H9 (cell line): ENCODE results near the gene SLC27A1. TPM values are rescaled to one million over a fixed set of nuclear protein-coding genes. Genes with fewer than 3 reads are reported as not detected.

ENCODE experiments used
- DNase-seq: peaks from one replicate; pipeline ENCODE4 v3.0.0-alpha.2; 2017
- H2AFZ ChIP-seq: one replicate; pipeline ENCODE4 v1.6.1; 2013; ENCODE audit warnings: mild to moderate bottlenecking, low read length, control low read depth, moderate library complexity
- H2AK5ac ChIP-seq: 2 replicates; pipeline ENCODE4 v1.6.1; 2013; ENCODE audit warnings: low read length, control low read depth, mixed read lengths; ENCODE audit not compliant: insufficient read length
- H2BK120ac ChIP-seq: one replicate; pipeline ENCODE4 v1.6.1; 2013; ENCODE audit warnings: low read depth, mild to moderate bottlenecking, low read length, control low read depth, inconsistent platforms; ENCODE audit not compliant: poor library complexity, severe bottlenecking
- H2BK12ac ChIP-seq: 2 replicates; pipeline ENCODE4 v1.6.1; 2013; ENCODE audit warnings: low read length, control low read depth, mixed read lengths, low read depth; ENCODE audit not compliant: insufficient read length
- H2BK15ac ChIP-seq: 2 replicates; pipeline ENCODE4 v1.6.1; 2013; ENCODE audit warnings: low read depth, low read length, control low read depth
- H2BK20ac ChIP-seq: one replicate; pipeline ENCODE4 v1.6.1; 2013; ENCODE audit warnings: low read depth, mild to moderate bottlenecking, low read length, control low read depth, inconsistent platforms; ENCODE audit not compliant: poor library complexity, severe bottlenecking
- H2BK5ac ChIP-seq: 2 replicates; pipeline ENCODE4 v1.6.1; 2013; ENCODE audit warnings: low read length, control low read depth, mixed read lengths; ENCODE audit not compliant: insufficient read length
- H3K14ac ChIP-seq: 2 replicates; pipeline ENCODE4 v1.6.1; 2013; ENCODE audit warnings: low read length, control low read depth; ENCODE audit not compliant: insufficient read depth
- H3K18ac ChIP-seq: 2 replicates; pipeline ENCODE4 v1.6.1; 2013; ENCODE audit warnings: low read depth, mild to moderate bottlenecking, mixed read lengths, low read length, control low read depth; ENCODE audit not compliant: insufficient read length
- H3K23ac ChIP-seq: 2 replicates; pipeline ENCODE4 v1.6.1; 2013; ENCODE audit warnings: low read length, control low read depth, mixed read lengths, low read depth; ENCODE audit not compliant: insufficient read length
- H3K23me2 ChIP-seq: 2 replicates; pipeline ENCODE4 v1.6.1; 2013; ENCODE audit warnings: low read depth, mild to moderate bottlenecking, mixed read lengths, low read length, control low read depth; ENCODE audit not compliant: insufficient read length, poor library complexity, severe bottlenecking
- H3K27ac ChIP-seq: 2 replicates; pipeline ENCODE4 v1.5.1; 2013; ENCODE audit warnings: low read length, control low read depth, mixed read lengths, low read depth; ENCODE audit not compliant: insufficient read length
- H3K27me3 ChIP-seq: 2 replicates; pipeline ENCODE4 v1.6.1; 2013; ENCODE audit warnings: low read length, control low read depth, inconsistent platforms; ENCODE audit not compliant: insufficient read depth
- H3K4ac ChIP-seq: 2 replicates; pipeline ENCODE4 v1.6.1; 2013; ENCODE audit warnings: low read depth, mild to moderate bottlenecking, control low read depth, inconsistent platforms, low read length, moderate library complexity
- H3K4me1 ChIP-seq: 2 replicates; pipeline ENCODE4 v1.6.1; 2013; ENCODE audit warnings: low read length, control low read depth, inconsistent platforms; ENCODE audit not compliant: insufficient read depth
- H3K4me2 ChIP-seq: 2 replicates; pipeline ENCODE4 v1.6.1; 2013; ENCODE audit warnings: low read length, control low read depth, mixed read lengths; ENCODE audit not compliant: insufficient read length, insufficient read depth
- H3K56ac ChIP-seq: 2 replicates; pipeline ENCODE4 v1.6.1; 2013; ENCODE audit warnings: low read depth, mild to moderate bottlenecking, mixed read lengths, low read length, control low read depth; ENCODE audit not compliant: insufficient read length
- H3K79me1 ChIP-seq: 2 replicates; pipeline ENCODE4 v1.6.1; 2013; ENCODE audit warnings: low read depth, mild to moderate bottlenecking, moderate library complexity, low read length, control low read depth, inconsistent platforms; ENCODE audit not compliant: insufficient read depth, poor library complexity, severe bottlenecking
- H3K79me2 ChIP-seq: 2 replicates; pipeline ENCODE4 v1.6.1; 2013; ENCODE audit warnings: low read length, control low read depth, inconsistent platforms; ENCODE audit not compliant: insufficient read depth
- H3K9ac ChIP-seq: 2 replicates; pipeline ENCODE4 v1.6.1; 2013; ENCODE audit warnings: low read length, control low read depth, mixed read lengths; ENCODE audit not compliant: insufficient read length; ENCODE audit errors: extremely low read depth
- H3K9me3 ChIP-seq: one replicate; pipeline ENCODE4 v1.6.1; 2013; ENCODE audit warnings: low read depth, low read length, inconsistent platforms; ENCODE audit not compliant: control insufficient read depth
- H3T11ph ChIP-seq: one replicate; pipeline ENCODE4 v1.6.1; 2013; ENCODE audit warnings: mild to moderate bottlenecking, low read length, control low read depth, inconsistent platforms
- H4K20me1 ChIP-seq: one replicate; pipeline ENCODE4 v1.6.1; 2013; ENCODE audit not compliant: control insufficient read depth, insufficient read length, insufficient read depth
- H4K5ac ChIP-seq: 2 replicates; pipeline ENCODE4 v1.6.1; 2013; ENCODE audit warnings: low read depth, mild to moderate bottlenecking, mixed read lengths, low read length, control low read depth; ENCODE audit not compliant: insufficient read length
- H4K8ac ChIP-seq: replicated peaks from 2 replicates; pipeline ENCODE4 v1.6.1; 2013; ENCODE audit warnings: low read length, control low read depth, mixed read lengths, low read depth; ENCODE audit not compliant: insufficient read length
- H4K91ac ChIP-seq: 2 replicates; pipeline ENCODE4 v1.6.1; 2013; ENCODE audit warnings: low read depth, mild to moderate bottlenecking, moderate library complexity, mixed read lengths, low read length, control low read depth; ENCODE audit not compliant: insufficient read length
- H3K27ac Mint-ChIP-seq, 3 experiments: 2 replicates in 2 of 3; 3 replicates in 1 of 3; pipeline ENCODE4 v1.8.0; 2020 to 2021; ENCODE audit warnings: mixed read lengths in 3 of 3, mild to moderate bottlenecking in 1 of 3, moderate library complexity in 1 of 3
- H3K27me3 Mint-ChIP-seq: 2 replicates; pipeline ENCODE4 v1.8.0; 2021; ENCODE audit warnings: low read depth, mild to moderate bottlenecking, moderate library complexity, mixed read lengths
- H3K36me3 Mint-ChIP-seq, 3 experiments: 2 replicates in 2 of 3; 3 replicates in 1 of 3; pipeline ENCODE4 v1.8.0; 2020 to 2021; ENCODE audit warnings: low read depth in 3 of 3, mixed read lengths in 3 of 3; ENCODE audit not compliant: insufficient read depth in 1 of 3
- H3K4me1 Mint-ChIP-seq, 2 experiments: 2 replicates each; pipeline ENCODE4 v1.8.0; 2020; ENCODE audit warnings: mixed read lengths in 2 of 2
- H3K4me3 Mint-ChIP-seq, 2 experiments: 2 replicates in 1 of 2; 3 replicates in 1 of 2; pipeline ENCODE4 v1.8.0; 2020 to 2021; ENCODE audit warnings: mild to moderate bottlenecking in 2 of 2, mixed read lengths in 2 of 2, moderate library complexity in 1 of 2
- H3K9me3 Mint-ChIP-seq, 2 experiments: 2 replicates in 1 of 2; 3 replicates in 1 of 2; pipeline ENCODE4 v1.8.0; 2020; ENCODE audit warnings: mild to moderate bottlenecking in 2 of 2, mixed read lengths in 2 of 2, moderate library complexity in 1 of 2
- CTCF ChIP-seq: fragments of 200-600 bp; sonication (generic); conservative IDR thresholded peaks from 3 replicates; pipeline ENCODE4 v1.8.0; 2021; ENCODE audit warnings: antibody characterized with exemption, mild to moderate bottlenecking
- WGBS: extraction: QIAGEN DNeasy Blood & Tissue Kit; methylation state at CpG from one replicate; pipeline ENCODE4 v1.1.7; 2013; ENCODE audit warnings: missing lambda C conversion rate, low lambda C conversion rate, mixed read lengths; ENCODE audit not compliant: insufficient read length; ENCODE audit errors: extremely low coverage; 5-methylcytosine and 5-hydroxymethylcytosine counted together
- total RNA-seq: library from RNA; stranded (reverse); gene quantifications from 2 replicates; pipeline ENCODE4 v1.2.1, GENCODE V29; 2021

The SLC27A1 gene
- total RNA-seq, 1 experiment from 2014 or later = 6.4 TPM

DNA sequence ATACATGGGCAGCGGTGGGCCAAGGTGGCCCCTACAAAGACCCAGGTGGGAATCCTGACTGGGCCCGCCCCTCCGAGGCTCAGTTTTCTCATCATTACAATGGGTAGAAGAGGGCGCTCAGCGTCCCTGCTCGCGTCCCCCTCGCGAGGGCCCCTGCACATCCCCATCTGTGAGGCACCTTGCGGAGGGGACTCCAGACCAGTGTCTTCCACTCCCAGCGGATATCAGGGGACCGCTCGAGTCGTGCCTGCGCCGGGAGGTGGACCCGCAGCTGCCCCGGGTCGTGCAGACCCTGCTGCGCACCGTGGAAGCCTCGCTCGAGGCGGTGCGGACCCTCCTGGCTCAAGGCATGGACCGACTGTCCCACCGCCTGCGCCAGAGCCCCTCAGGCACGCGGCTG lies 69.8 kb downstream of the SLC27A1 start:
- no CpG with 5 or more reads among the region's 30 CpGs for WGBS
- H3K14ac ChIP-seq = no peak overlapping the region; the same call in 1 of the 2 replicates
- no peaks in the 10 kb centered on the region; the same call in 1 of the 2 replicates for H3K27me3 ChIP-seq
- H4K8ac ChIP-seq = no peak overlapping the region
- no peak overlapping the region for H2BK20ac ChIP-seq
- H3K56ac ChIP-seq = no peak overlapping the region
- no peak overlapping the region for H3T11ph ChIP-seq
- peaks cover 7% of the 10 kb centered on the region for H3K23me2 ChIP-seq
- H2AK5ac ChIP-seq = no peak overlapping the region
- no peak overlapping the region for H3K9ac ChIP-seq
- no peak overlapping the region for H4K5ac ChIP-seq
- no peaks in the 10 kb centered on the region for H3K4me1 ChIP-seq
- no peak overlapping the region for H2BK120ac ChIP-seq
- Mint-ChIP-seq H3K27me3 (peaks cover 44% of the 10 kb centered on the region), H3K9me3 (peaks cover 0 to 3% of the 10 kb centered on the region in 2 experiments; a peak in 2 of 5 replicates), H3K36me3 (no peaks in the 10 kb centered on the region; a peak in 1 of 7 replicates), H3K4me3 (peak overlapping the region in 1 of 2 experiments; percentile 88; a peak in 1 of 5 replicates), H3K27ac (no peak overlapping the region), H3K4me1 (peaks cover 6 to 10% of the 10 kb centered on the region in 2 experiments)
- H3K79me1 ChIP-seq = no peaks in the 10 kb centered on the region
- H3K79me2 ChIP-seq = no peaks in the 10 kb centered on the region
- TF ChIP-seq CTCF = no peak
- no peak overlapping the region for H3K23ac ChIP-seq
- H4K20me1 ChIP-seq = no peaks in the 10 kb centered on the region
- no peak overlapping the region for H3K4ac ChIP-seq
- H3K4me2 ChIP-seq = no peak overlapping the region
- no peak overlapping the region for H3K18ac ChIP-seq
- H3K27ac ChIP-seq = no peak overlapping the region
- no peaks in the 10 kb centered on the region for H3K9me3 ChIP-seq
- H2BK15ac ChIP-seq = no peak overlapping the region
- H2AFZ ChIP-seq = no peak overlapping the region
- H2BK5ac ChIP-seq = no peak overlapping the region
- no peak overlapping the region for H2BK12ac ChIP-seq
- no peak for DNase-seq
- H4K91ac ChIP-seq = no peak overlapping the region
